Esophagus squamous epithelium (tissue), 5 donors: ENCODE data around the gene PLEKHA5. TPM values are rescaled to one million over a fixed set of nuclear protein-coding genes. Genes with fewer than 3 reads are reported as not detected.

Experiments
- DNase-seq: peaks from one replicate; lab custom pipeline; 2025; lab: John Stamatoyannopoulos, UW
- H3K27ac ChIP-seq, 4 donors: fragments of 200-600 bp; sonication (generic); one replicate each; pipeline ENCODE4 v1.5.1; 2016 to 2019; ENCODE audit warnings: mild to moderate bottlenecking in 1 of 4
- H3K27me3 ChIP-seq, 4 donors: fragments of 200-600 bp; sonication (generic); 1 replicate in 3 of 4; 2 replicates in 1 of 4; pipeline versions ENCODE4 v1.5.1 to v1.6.0; 2017 to 2021; ENCODE audit warnings: antibody characterized with exemption in 1 of 4
- H3K36me3 ChIP-seq, 3 donors: fragments of 200-600 bp; sonication (generic); one replicate each; pipeline ENCODE4 v1.5.1; 2016 to 2019
- H3K4me1 ChIP-seq, 3 donors: fragments of 200-600 bp; sonication (generic); one replicate each; pipeline ENCODE4 v1.5.1; 2017 to 2019
- H3K4me3 ChIP-seq, 4 donors: fragments of 200-600 bp; sonication (generic); 1 replicate in 3 of 4; 2 replicates in 1 of 4; pipeline ENCODE4 v1.5.1; 2016 to 2019; ENCODE audit warnings: mild to moderate bottlenecking in 2 of 4, moderate library complexity in 1 of 4
- H3K9me3 ChIP-seq, 3 donors: fragments of 200-600 bp; sonication (generic); one replicate each; pipeline ENCODE4 v1.5.1; 2016 to 2019
- CTCF ChIP-seq, 6 experiments: fragments of 450-650 bp in 4 of 6; fragments of 200-600 bp in 2 of 6; sonication (generic) in 2 of 6; IDR thresholded peaks; one replicate each; pipeline ENCODE4 v1.5.1; 2016 to 2019; ENCODE audit warnings: antibody characterized with exemption in 6 of 6, mild to moderate bottlenecking in 4 of 6, moderate library complexity in 4 of 6
- POLR2A ChIP-seq, 4 donors: fragments of 450-650 bp; IDR thresholded peaks; one replicate each; pipeline ENCODE4 v1.6.1; 2017; ENCODE audit warnings: antibody characterized with exemption in 4 of 4, mild to moderate bottlenecking in 4 of 4, moderate library complexity in 3 of 4
- WGBS, 2 donors: methylation state at CpG; one replicate each; pipeline ENCODE4 v1.1.5; 2018; 5-methylcytosine and 5-hydroxymethylcytosine counted together
- intact Hi-C: fragments of 100-400 bp; cut with DNase I; formaldehyde crosslinking; loops from one replicate; pipeline ENCODE4 v1.15.0; 2022
- total RNA-seq, 4 donors: library from RNA; depleted of rRNA; stranded (reverse); fragments of >200 nt; gene quantifications; one replicate each; pipeline ENCODE4 v1.1.0, GENCODE V29; 2016
- donor health status: DM: yes; HTN: yes; CAD: no.

The PLEKHA5 gene
- total RNA-seq, 4 donors from 2014 or later = 16.1 to 43.7 (median 29.3) TPM

GRCh38 chr12:19230299-19230866, 100.8 kb downstream of the PLEKHA5 start:
- 96 to 97% methylated on average over 7 to 8 of the region's 37 CpGs for WGBS, 2 donors
- DNase-seq = no peak

GRCh38 chr12:19230896-19231295, 101.4 kb downstream of the PLEKHA5 start:
- TF ChIP-seq POLR2A (IDR thresholded peaks at IDR 0.05) (no peak), CTCF (IDR thresholded peaks at IDR 0.05) (no peak)
- Histone ChIP-seq H3K4me1 (peaks cover 7 to 54% (median 10%) of the 10 kb centered on the region in 3 donors), H3K4me3 (no peak overlapping the region), H3K27ac (no peak overlapping the region), H3K36me3 (peaks cover 0 to 16% (median 0%) of the 10 kb centered on the region in 3 donors), H3K9me3 (peaks cover 0 to 5% (median 0%) of the 10 kb centered on the region in 3 donors), H3K27me3 (no peaks in the 10 kb centered on the region)
- intact Hi-C loops = no loop called here
- no peak for DNase-seq

More at GRCh38 chr12:19230299-19230866, 100.8 kb downstream of the PLEKHA5 start:
- H3K9me3 ChIP-seq = peaks cover 0 to 5% (median 0%) of the 10 kb centered on the region in 3 donors
- TF ChIP-seq CTCF (IDR thresholded peaks at IDR 0.05) = no peak
- no peak for TF ChIP-seq POLR2A (IDR thresholded peaks at IDR 0.05)
- H3K27me3 ChIP-seq = no peaks in the 10 kb centered on the region
- intact Hi-C loops = no loop called here
- H3K4me1 ChIP-seq = peaks cover 7 to 49% (median 10%) of the 10 kb centered on the region in 3 donors
- peaks cover 0 to 16% (median 0%) of the 10 kb centered on the region in 3 donors for H3K36me3 ChIP-seq
- no peak overlapping the region for H3K4me3 ChIP-seq
- H3K27ac ChIP-seq = no peak overlapping the region

DNA sequence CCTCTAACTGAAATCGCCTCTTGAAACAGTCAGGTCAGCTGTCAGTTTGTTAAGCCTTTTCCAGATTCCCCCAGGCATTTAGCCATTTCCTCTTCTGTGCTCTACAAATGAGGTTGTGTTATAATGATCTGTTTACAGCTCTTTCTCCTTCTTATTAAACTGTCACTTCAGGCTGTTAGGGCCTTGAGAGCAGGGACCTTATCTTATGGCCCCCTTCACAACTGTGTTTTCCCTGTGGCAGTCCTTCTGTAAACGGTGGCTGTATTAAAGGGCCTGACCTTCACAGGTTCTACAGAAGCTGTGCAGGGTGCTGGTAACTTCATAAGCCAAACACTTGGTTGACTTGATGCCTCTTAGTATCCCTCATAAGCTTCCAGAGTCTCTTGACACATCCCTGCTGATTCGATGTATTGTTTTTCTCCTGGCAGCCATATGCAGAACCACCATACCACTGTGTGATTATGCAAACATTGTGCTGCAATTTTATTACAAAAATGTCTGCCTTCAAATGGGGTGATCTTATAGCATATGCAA, 104.7 kb downstream of the PLEKHA5 start:
- no peak for TF ChIP-seq CTCF (IDR thresholded peaks at IDR 0.05)
- Histone ChIP-seq H3K4me1 (peaks cover 4 to 49% (median 9%) of the 10 kb centered on the region in 3 donors), H3K4me3 (no peak overlapping the region), H3K27me3 (no peaks in the 10 kb centered on the region), H3K9me3 (peaks cover 0 to 5% (median 0%) of the 10 kb centered on the region in 3 donors), H3K36me3 (peaks cover 0 to 14% (median 0%) of the 10 kb centered on the region in 3 donors), H3K27ac (peak overlapping the region in 3 of 4 donors; percentile 11 to 31 (median 22))
- intact Hi-C loops = no loop called here
- 28 to 41% methylated on average over 3 of the region's 3 CpGs for WGBS, 2 donors
- no peak for DNase-seq

- peaks cover 0 to 4% (median 0%) of the 10 kb centered on the region in 3 donors for H3K36me3 ChIP-seq
- DNase-seq = no peak
- H3K4me3 ChIP-seq = no peak overlapping the region
- WGBS, 2 donors = 70% methylated on average over 2 of the region's 2 CpGs
- peaks cover 4 to 58% (median 9%) of the 10 kb centered on the region in 3 donors for H3K4me1 ChIP-seq
- no peaks in the 10 kb centered on the region for H3K27me3 ChIP-seq
- H3K27ac ChIP-seq = peak overlapping the region in 2 of 4 donors; percentile 31 to 39
- intact Hi-C loops = no loop called here
- TF ChIP-seq POLR2A (IDR thresholded peaks at IDR 0.05) (no peak), CTCF (IDR thresholded peaks at IDR 0.05) (no peak)
- peaks cover 0 to 3% (median 0%) of the 10 kb centered on the region in 3 donors for H3K9me3 ChIP-seq
Measured at GRCh38 chr12:19234981-19235871, 105.7 kb downstream of the PLEKHA5 start.
